Head of caudate nucleus (tissue), 42 donors: ENCODE measurements around the gene STK10.
"Not testable (repeated sequence)": the region's sequence is repeated elsewhere in the genome, so short reads cannot be mapped to it uniquely, and the experiment has no call there.

ENCODE experiments used
- DNase-seq, 42 donors: peaks; one replicate each; pipeline versions ENCODE4 v3.0.0 to v3.0.0-alpha.2; 2020 to 2021; ENCODE audit warnings: mixed read lengths in 7 of 42
- intact Hi-C: fragments of 100-400 bp; cut with DNase I; formaldehyde crosslinking; loops from one replicate; pipeline ENCODE4 v1.15.0; 2022

Gene STK10

GRCh38 chr5:172188033-172188892, at the start of gene STK10:
Gene STK10, minus strand, starts transcription at chr5:172188224. Its CDS starts 182 bp downstream, at chr5:172188042.
- intact Hi-C loops: loop anchor here (1.0 to 10.0 kb wide), 3 partner anchors 81 to 183 kb away; partner anchors contain the start of genes FBXW11 and UBTD2
- DNase-seq: peak; percentile 69 to 96 (median 92)

- peak in 12 of 42 donors; percentile 13 to 52 (median 32) for DNase-seq
- intact Hi-C loops: no loop called here
Observed at GRCh38 chr5:172235827-172236736, 48.1 kb upstream of the STK10 start.

DNA sequence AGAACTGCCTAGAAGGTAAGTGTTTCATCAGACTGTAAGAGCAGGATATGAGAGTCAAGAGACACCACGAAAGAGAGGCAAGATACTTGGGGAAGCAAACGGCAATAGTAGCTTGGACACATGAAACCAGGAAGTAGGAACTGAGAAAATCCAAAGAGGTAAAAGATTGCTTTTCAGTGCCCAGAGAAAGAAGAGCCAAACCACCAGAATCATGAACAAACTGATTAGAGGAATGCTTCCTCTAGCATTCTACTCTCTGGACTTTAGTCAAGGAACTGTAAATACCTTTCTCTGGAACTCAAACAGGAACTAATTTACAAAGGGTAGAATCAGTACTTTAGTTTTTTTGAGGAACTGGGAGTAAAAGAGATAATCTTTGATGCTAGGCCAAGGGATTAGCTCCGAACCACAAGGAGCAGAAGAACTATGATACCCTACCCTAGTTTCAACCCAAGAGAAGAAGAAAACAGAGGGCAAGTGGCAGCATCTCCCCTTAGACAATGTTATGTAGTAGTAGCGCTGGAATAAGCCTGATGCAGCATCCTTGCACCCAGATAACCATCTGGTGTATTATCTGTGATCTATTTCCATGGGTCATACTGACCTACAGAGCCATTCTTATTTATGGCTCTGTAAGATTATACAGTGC, 47.2 kb upstream of the STK10 start:
- DNase-seq: no peak
- intact Hi-C loops: no loop called here

- DNase-seq: no peak
- intact Hi-C loops: no loop called here
Observed at GRCh38 chr5:172234031-172234430, 46.0 kb upstream of the STK10 start.

- no peak for DNase-seq
- intact Hi-C loops: no loop called here
Observed at GRCh38 chr5:172229904-172230303, 41.9 kb upstream of the STK10 start.

GRCh38 chr5:172224996-172225395, 37.0 kb upstream of the STK10 start:
- intact Hi-C loops: no loop called here
- no peak for DNase-seq

DNA sequence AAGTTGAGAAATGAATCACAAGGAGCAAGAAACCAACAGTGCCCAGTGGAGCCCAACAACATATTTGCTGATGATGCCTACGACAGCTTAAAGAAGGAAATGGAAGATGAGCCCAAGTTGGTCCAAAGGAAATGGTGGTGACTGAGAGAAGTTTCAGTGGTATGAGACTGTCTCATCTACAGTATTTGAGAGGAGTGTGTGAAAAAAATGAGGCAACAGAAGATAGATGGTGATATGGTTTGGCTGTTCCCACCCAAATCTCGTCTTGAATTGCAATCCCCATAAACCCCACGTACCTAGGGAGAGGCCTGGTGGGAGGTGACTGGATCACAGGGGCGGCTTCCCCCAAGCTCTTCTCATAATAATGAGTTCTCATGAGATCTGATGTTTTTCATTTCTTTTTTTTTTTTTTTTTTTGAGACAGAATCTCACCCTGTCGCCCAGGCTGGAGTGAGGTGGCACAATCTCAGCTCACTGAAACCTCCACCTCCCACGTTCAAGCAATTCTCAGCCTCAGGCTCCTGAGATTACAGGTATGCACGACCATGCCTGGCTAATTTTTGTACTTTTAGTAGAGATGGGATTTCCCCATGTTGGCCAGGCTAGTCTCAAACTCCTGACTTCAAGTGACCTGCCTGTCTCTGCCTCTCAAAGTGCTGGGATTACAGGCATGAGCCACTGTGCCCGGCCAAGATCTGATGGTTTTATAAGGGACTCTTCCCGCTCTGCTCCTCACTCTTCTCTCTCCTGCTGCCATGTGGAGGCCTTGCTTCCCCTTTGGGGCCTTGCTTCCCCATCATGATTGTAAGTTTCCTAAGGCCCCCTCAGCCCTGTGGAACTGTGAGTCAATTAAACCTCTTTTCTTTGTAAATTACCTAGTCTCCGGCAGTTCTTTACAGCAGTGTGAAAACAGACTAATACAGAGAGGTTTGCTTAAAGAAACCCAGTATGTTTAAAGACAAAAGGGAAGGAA, 36.2 kb upstream of the STK10 start:
- intact Hi-C loops: no loop called here
- peak in 31 of 42 donors; percentile 11 to 77 (median 28) for DNase-seq

DNA sequence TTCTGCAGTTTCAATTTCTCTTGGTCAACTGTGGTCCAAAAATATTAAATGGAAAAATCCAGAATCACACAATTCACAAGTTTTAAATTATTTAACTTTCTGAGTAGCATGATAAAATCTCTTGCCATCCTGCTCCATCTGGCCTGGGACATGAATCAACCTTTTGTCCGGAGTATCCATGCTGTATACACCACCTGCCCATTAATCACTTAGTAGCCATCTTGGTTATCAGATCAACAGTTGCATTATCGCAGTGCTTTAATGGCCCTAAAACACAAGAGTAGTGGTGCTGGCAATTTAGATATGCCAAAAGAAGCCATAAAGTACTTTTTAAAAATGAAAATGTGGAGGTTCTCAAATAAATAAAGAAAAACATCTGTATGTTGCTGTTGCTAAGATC, 31.3 kb upstream of the STK10 start:
- no peak for DNase-seq
- intact Hi-C loops: no loop called here

DNA sequence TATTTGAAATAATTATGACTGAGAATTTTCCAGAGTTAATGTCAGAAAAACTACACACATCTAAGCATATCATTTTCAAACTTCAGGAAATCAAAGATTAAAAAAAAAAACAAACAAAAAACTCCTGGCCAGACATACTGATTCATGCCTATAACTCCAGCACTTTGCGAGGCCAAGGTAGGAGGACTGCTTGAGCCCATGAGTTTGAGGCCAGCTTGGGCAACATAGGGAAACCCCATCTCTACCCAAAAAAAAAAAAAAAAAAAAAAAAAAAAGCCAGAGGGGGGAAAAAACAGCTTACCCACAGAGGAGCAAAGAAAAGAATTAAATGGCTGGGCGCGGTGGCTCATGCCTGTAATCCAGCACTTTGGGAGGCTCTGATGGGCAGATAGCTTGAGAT, 28.3 kb upstream of the STK10 start:
- DNase-seq: no peak
- intact Hi-C loops: no loop called here

DNA sequence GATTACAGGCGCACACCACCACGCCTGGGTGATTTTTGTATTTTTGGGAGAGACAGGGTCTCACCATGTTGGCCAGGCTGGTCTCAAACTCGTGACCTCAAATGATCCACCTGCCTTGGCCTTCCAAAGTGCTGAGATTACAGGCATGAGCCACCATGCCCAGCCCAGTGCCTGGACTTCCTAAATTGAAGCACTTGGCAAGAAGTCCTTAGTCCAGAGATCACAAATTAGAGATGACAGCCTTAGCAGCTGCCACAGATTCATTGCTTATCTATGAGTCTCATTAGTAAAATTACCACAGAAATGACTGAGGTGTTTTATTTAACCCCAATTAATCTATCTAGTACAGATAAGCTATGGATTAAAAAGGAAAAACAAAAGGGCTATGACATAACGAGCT, 25.1 kb upstream of the STK10 start:
- DNase-seq: no peak
- intact Hi-C loops: no loop called here

DNA sequence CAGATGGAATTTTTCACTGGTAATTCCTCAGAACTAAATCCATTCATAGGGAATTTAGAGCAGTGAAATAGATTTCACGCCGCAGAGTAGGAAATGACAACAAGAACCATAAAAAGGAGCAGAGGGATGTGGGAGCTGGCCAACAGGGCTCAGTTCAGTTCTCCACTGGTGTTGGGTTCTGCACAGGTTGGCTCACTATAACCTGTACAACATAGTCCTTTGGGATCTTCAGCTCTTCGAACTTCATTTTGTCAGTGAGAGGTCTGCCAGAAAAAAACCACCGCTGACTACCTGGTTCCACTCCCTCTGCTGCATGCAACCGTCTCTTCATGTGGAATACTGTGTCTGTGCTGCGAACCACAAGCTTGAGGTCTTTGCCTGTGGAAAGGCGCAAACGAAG, 23.7 kb upstream of the STK10 start:
- no peak for DNase-seq
- intact Hi-C loops: no loop called here

- DNase-seq: no peak
- intact Hi-C loops: no loop called here
Observed at GRCh38 chr5:172209714-172210113, 21.7 kb upstream of the STK10 start.

DNA sequence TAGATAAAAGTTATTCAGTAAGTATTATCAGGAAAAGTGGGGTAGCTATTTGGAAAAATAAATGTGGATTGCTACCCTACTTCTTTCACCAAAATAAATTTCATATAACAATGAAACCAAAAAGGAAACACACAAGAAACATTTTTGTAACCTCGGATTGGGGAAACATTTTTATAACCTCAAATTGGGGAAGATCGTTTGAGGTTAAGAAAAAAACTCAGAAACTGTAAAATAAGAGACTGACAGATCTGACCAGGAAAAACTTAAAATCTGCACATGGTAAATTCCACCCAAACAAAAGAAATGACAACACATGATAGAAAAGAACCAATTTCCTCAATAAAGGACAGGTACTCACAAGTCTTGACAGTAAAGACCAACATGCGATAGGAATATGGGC, 19.5 kb upstream of the STK10 start:
- no peak for DNase-seq
- intact Hi-C loops: no loop called here

DNA sequence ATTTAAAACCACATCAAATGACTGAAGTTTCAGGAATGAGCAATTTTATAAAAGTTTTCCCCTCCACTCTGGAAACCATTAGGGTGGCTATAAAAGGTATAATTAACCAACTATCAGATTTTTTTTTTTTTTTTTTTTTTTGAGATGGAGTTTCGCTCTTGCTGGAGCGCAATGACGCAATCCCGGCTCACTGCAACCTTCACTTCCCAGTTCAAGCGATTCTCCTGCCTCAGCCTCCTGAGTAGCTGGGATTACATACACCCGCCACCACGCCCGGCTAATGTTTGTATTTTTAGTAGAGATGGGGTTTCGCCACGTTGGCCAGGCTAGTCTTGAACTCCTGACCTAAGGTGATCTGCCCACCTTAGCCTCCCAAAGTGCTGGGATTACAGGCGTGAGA, 18.0 kb upstream of the STK10 start:
- DNase-seq, intact Hi-C loops: not testable (repeated sequence)

DNA sequence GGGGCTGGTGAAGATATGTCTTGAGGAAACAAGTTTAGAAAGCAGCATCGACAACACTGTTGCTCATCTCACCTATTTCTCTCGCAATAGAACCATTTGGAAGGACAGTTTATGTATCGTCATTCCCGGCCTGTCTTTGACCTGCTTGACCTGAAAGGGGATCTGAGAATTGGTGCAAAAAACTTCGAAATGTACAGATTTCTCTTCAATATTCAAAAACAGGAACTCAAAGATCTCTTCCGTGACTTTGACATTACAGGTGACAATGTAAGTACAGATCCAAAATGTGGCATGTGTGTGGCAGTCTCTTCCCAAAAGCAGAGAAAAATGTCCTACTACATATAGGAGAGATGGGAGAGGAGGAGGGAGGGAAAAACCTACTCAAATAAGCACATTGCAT, 12.5 kb upstream of the STK10 start:
- no peak for DNase-seq
- intact Hi-C loops: no loop called here

DNA sequence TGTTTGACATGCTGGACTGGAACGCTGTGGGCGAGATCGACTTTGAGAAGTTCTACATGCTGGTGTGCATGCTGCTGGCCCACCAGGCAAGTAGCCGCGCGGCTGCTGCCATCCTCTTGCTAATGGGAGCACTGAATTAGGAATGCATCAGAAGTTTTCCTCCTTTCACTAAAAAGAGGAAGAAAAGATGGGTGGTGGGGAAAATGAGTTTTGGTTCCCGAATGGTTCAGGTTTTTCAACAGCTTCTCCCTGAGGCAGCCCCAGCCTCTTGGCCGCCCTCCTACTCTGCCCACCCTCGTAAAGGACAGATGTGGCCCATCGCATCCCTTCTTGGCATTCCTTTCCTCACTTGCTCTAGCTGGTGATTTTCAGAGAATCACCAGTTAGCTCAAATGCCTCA, 11.4 kb upstream of the STK10 start:
- intact Hi-C loops: no loop called here
- DNase-seq: no peak

DNA sequence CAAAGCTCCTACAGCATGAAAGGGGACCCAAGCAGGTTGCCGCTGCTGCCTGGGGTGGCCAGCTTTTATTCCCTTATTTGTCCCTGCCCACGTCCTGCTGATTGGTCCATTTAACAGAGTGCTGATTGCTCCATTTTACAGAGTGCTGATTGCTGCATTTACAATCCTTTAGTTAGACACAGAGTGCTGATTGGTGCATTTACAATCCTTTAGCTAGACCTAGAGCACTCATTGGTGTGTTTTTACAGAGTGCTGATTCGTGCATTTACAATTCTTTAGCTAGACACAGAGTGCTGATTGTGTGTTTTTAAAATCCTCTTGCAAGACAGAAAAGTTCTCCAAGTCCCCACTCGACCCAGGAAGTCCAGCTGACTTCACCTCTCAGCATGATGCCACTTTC, 9.8 kb upstream of the STK10 start:
- DNase-seq: peak in 1 of 42 donors; percentile 3
- intact Hi-C loops: not testable (repeated sequence)

GRCh38 chr5:172194985-172195774, 7.2 kb upstream of the STK10 start:
- intact Hi-C loops: no loop called here
- DNase-seq: no peak
